Thymus (tissue), 11 donors: ENCODE measurements around the gene HOXA7. TPM values are rescaled to one million over a fixed set of nuclear protein-coding genes. Genes with fewer than 3 reads are reported as not detected.

Experiments
- DNase-seq, 9 donors: peaks; one replicate each; pipeline ENCODE4 v3.0.0-alpha.2; 2013; ENCODE audit warnings: low spot score in 9 of 9, low read depth in 6 of 9, missing footprints in 1 of 9
- H3K27ac ChIP-seq, 2 donors: one replicate each; pipeline ENCODE4 v1.5.1; 2013; ENCODE audit warnings: control low read depth in 1 of 2, low read depth in 1 of 2, low read length in 1 of 2, mild to moderate bottlenecking in 1 of 2, moderate library complexity in 1 of 2
- H3K27me3 ChIP-seq, 2 donors: one replicate each; pipeline ENCODE4 v1.5.1; 2013; ENCODE audit warnings: low read length in 1 of 2; ENCODE audit not compliant: control insufficient read depth in 2 of 2, insufficient read depth in 1 of 2
- H3K36me3 ChIP-seq, 2 donors: one replicate each; pipeline ENCODE4 v1.5.1; 2013; ENCODE audit warnings: low read length in 1 of 2, mild to moderate bottlenecking in 1 of 2, moderate library complexity in 1 of 2; ENCODE audit not compliant: control insufficient read depth in 2 of 2, insufficient read depth in 2 of 2
- H3K4me1 ChIP-seq, 2 donors: one replicate each; pipeline ENCODE4 v1.5.1; 2013; ENCODE audit warnings: low read length in 2 of 2; ENCODE audit not compliant: control insufficient read depth in 2 of 2, insufficient read depth in 2 of 2
- H3K4me3 ChIP-seq, 2 donors: one replicate each; pipeline ENCODE4 v1.5.1; 2013; ENCODE audit warnings: low read length in 2 of 2, control low read depth in 1 of 2, mild to moderate bottlenecking in 1 of 2
- H3K9me3 ChIP-seq, 2 donors: one replicate each; pipeline ENCODE4 v1.5.1; 2013; ENCODE audit warnings: low read length in 1 of 2, mild to moderate bottlenecking in 1 of 2; ENCODE audit not compliant: control insufficient read depth in 2 of 2, insufficient read depth in 1 of 2
- WGBS: extraction: QIAGEN DNeasy Blood & Tissue Kit; methylation state at CpG from one replicate; pipeline ENCODE4 v1.1.7; 2013; 5-methylcytosine and 5-hydroxymethylcytosine counted together
- polyA plus RNA-seq: library from polyadenylated mRNA; stranded (reverse); fragments of 200-250 nt; gene quantifications from one replicate; pipeline ENCODE4 v1.2.3, GENCODE V29; 2013
- total RNA-seq: library from RNA; stranded (reverse); fragments of 120-200 nt; gene quantifications from one replicate; pipeline ENCODE4 v1.2.4, GENCODE V29; 2013
- donor health status: healthy.

The HOXA7 gene
- total and polyA plus RNA-seq, 2 donors, result 0.41 to 0.57 TPM

- WGBS, result 96% methylated on average over 22 of the region's 22 CpGs
- H3K9me3 ChIP-seq, result peaks cover 0 to 10% of the 10 kb centered on the region in 2 donors
- H3K36me3 ChIP-seq, result no peaks in the 10 kb centered on the region
- peaks cover 15 to 30% of the 10 kb centered on the region in 2 donors for H3K4me1 ChIP-seq
- H3K4me3 ChIP-seq, result no peak overlapping the region
- no peak for DNase-seq
- H3K27me3 ChIP-seq, result peaks cover 74 to 100% of the 10 kb centered on the region in 2 donors
- H3K27ac ChIP-seq, result no peak overlapping the region
These were observed 20.7 kb upstream of the HOXA7 start for GRCh38 chr7:27176962-27177794.

- H3K9me3 ChIP-seq, result peaks cover 0 to 10% of the 10 kb centered on the region in 2 donors
- H3K27me3 ChIP-seq, result peaks cover 69 to 100% of the 10 kb centered on the region in 2 donors
- 81% methylated on average over 3 of the region's 3 CpGs for WGBS
- no peak for DNase-seq
- no peaks in the 10 kb centered on the region for H3K36me3 ChIP-seq
- H3K4me3 ChIP-seq, result no peak overlapping the region
- H3K4me1 ChIP-seq, result peaks cover 22 to 37% of the 10 kb centered on the region in 2 donors
- no peak overlapping the region for H3K27ac ChIP-seq
These were observed 20.0 kb upstream of the HOXA7 start for GRCh38 chr7:27176524-27176845.

- Histone ChIP-seq H3K27ac (no peak overlapping the region), H3K4me1 (peaks cover 25 to 41% of the 10 kb centered on the region in 2 donors), H3K4me3 (no peak overlapping the region), H3K9me3 (peaks cover 0 to 10% of the 10 kb centered on the region in 2 donors), H3K27me3 (peaks cover 64 to 100% of the 10 kb centered on the region in 2 donors), H3K36me3 (no peaks in the 10 kb centered on the region)
- no peak for DNase-seq
- WGBS, result 95% methylated on average over 40 of the region's 40 CpGs
These were observed 19.4 kb upstream of the HOXA7 start for GRCh38 chr7:27175626-27176523.

- WGBS, result 93% methylated on average over 12 of the region's 12 CpGs
- Histone ChIP-seq H3K4me3 (no peak overlapping the region), H3K27ac (no peak overlapping the region), H3K4me1 (peaks cover 29 to 42% of the 10 kb centered on the region in 2 donors), H3K9me3 (peaks cover 0 to 10% of the 10 kb centered on the region in 2 donors), H3K36me3 (no peaks in the 10 kb centered on the region), H3K27me3 (peaks cover 59 to 100% of the 10 kb centered on the region in 2 donors)
- DNase-seq, result no peak
These were observed 18.6 kb upstream of the HOXA7 start for GRCh38 chr7:27174874-27175625.

GRCh38 chr7:27173956-27174873 lies 17.7 kb upstream of the HOXA7 start, which contains the start of gene HOXA10:
TSS of gene HOXA10 (minus strand) at chr7:27174320. CDS start at chr7:27174306, 14 bp downstream.
- DNase-seq, result no peak
- WGBS, result 7% methylated on average over 82 of the region's 82 CpGs
- H3K9me3 ChIP-seq, result peaks cover 0 to 10% of the 10 kb centered on the region in 2 donors
- H3K27ac ChIP-seq, result no peak within 1 kb of the TSS
- no peaks in the 10 kb centered on the region for H3K36me3 ChIP-seq
- peaks cover 55 to 100% of the 10 kb centered on the region in 2 donors for H3K27me3 ChIP-seq
- H3K4me3 ChIP-seq, result peak within 1 kb of the TSS; percentile 24 to 73
- peaks cover 29 to 37% of the 10 kb centered on the region in 2 donors for H3K4me1 ChIP-seq

GRCh38 chr7:27173511-27173955 lies 17.1 kb upstream of the HOXA7 start:
- DNase-seq, result no peak
- H3K27ac ChIP-seq, result no peak overlapping the region
- no peaks in the 10 kb centered on the region for H3K36me3 ChIP-seq
- peaks cover 50 to 100% of the 10 kb centered on the region in 2 donors for H3K27me3 ChIP-seq
- WGBS, result under 1% methylated on average over 58 of the region's 59 CpGs
- H3K9me3 ChIP-seq, result peaks cover 0 to 10% of the 10 kb centered on the region in 2 donors
- peak overlapping the region; percentile 22 to 73 for H3K4me3 ChIP-seq
- H3K4me1 ChIP-seq, result peaks cover 29 to 37% of the 10 kb centered on the region in 2 donors

- WGBS, result under 1% methylated on average over 58 of the region's 58 CpGs
- no peak for DNase-seq
- peaks cover 29 to 42% of the 10 kb centered on the region in 2 donors for H3K4me1 ChIP-seq
- no peaks in the 10 kb centered on the region for H3K36me3 ChIP-seq
- H3K27ac ChIP-seq, result no peak overlapping the region
- H3K4me3 ChIP-seq, result peak overlapping the region; percentile 8 to 73
- peaks cover 48 to 100% of the 10 kb centered on the region in 2 donors for H3K27me3 ChIP-seq
- peaks cover 0 to 10% of the 10 kb centered on the region in 2 donors for H3K9me3 ChIP-seq
These were observed 16.5 kb upstream of the HOXA7 start for GRCh38 chr7:27172823-27173510.
